Activated CD4-positive, alpha-beta T cell treated with anti-CD3 and anti-CD28 coated beads, Interleukin-2, Interleukin-6, amounts not matched to agents 100 ng/mL and 50 ng/mL, durations not matched to agents 16 hours and 8 hours (primary cell): ENCODE results near the gene ZNF335.
"Not testable (repeated sequence)": the region's sequence is repeated elsewhere in the genome, so short reads cannot be mapped to it uniquely, and the experiment has no call there.

Experiments used
- DNase-seq: peaks from one replicate; pipeline ENCODE4 v3.0.0-alpha.2; 2020

ZNF335 gene

GRCh38 chr20:45933266-45934045, 38.5 kb downstream of the ZNF335 start:
- DNase-seq, result peak; percentile 83

GRCh38 chr20:45931680-45932079, 40.3 kb downstream of the ZNF335 start:
- not testable (repeated sequence) for DNase-seq

- DNase-seq, result no peak
Observed at GRCh38 chr20:45927071-45927878, 44.7 kb downstream of the ZNF335 start.

GRCh38 chr20:45926731-45927070, 45.3 kb downstream of the ZNF335 start:
- DNase-seq, result no peak

GRCh38 chr20:45925821-45926506, 46.0 kb downstream of the ZNF335 start:
- DNase-seq, result no peak

- no peak for DNase-seq
Observed at GRCh38 chr20:45924391-45925261, 47.4 kb downstream of the ZNF335 start.

GRCh38 chr20:45921337-45922189, 50.4 kb downstream of the ZNF335 start:
- DNase-seq, result no peak

GRCh38 chr20:45920462-45921336, 51.3 kb downstream of the ZNF335 start:
- no peak for DNase-seq

- no peak for DNase-seq
Observed at GRCh38 chr20:45919542-45920399, 52.2 kb downstream of the ZNF335 start.

GRCh38 chr20:45918779-45919537, 53.0 kb downstream of the ZNF335 start:
- DNase-seq, result no peak

GRCh38 chr20:45918182-45918737, 53.7 kb downstream of the ZNF335 start:
- no peak for DNase-seq

GRCh38 chr20:45917790-45918141, 54.2 kb downstream of the ZNF335 start:
- no peak for DNase-seq

GRCh38 chr20:45913116-45913515, 58.9 kb downstream of the ZNF335 start:
- DNase-seq, result no peak

- no peak for DNase-seq
Observed at GRCh38 chr20:45912344-45912682, 59.7 kb downstream of the ZNF335 start.

- DNase-seq, result peak; percentile 26
Observed at GRCh38 chr20:45911486-45912343, 60.3 kb downstream of the ZNF335 start, which contains the start of gene PLTP. TSS of gene PLTP (minus strand) at chr20:45912155. CDS start at chr20:45911452, 703 bp downstream.

- peak; percentile 97 for DNase-seq
Observed at GRCh38 chr20:45910670-45911485, 61.1 kb downstream of the ZNF335 start.
